ENCODE data around the gene MBOAT7. TPM values are rescaled to one million over a fixed set of nuclear protein-coding genes. Genes with fewer than 3 reads are reported as not detected.
"Not testable (repeated sequence)": the region's sequence is repeated elsewhere in the genome, so short reads cannot be mapped to it uniquely, and the experiment has no call there.

MBOAT7 gene
- total RNA-seq, 8 experiments from 2014 or later = 20.5 to 59.8 (median 30.3) TPM

DNA sequence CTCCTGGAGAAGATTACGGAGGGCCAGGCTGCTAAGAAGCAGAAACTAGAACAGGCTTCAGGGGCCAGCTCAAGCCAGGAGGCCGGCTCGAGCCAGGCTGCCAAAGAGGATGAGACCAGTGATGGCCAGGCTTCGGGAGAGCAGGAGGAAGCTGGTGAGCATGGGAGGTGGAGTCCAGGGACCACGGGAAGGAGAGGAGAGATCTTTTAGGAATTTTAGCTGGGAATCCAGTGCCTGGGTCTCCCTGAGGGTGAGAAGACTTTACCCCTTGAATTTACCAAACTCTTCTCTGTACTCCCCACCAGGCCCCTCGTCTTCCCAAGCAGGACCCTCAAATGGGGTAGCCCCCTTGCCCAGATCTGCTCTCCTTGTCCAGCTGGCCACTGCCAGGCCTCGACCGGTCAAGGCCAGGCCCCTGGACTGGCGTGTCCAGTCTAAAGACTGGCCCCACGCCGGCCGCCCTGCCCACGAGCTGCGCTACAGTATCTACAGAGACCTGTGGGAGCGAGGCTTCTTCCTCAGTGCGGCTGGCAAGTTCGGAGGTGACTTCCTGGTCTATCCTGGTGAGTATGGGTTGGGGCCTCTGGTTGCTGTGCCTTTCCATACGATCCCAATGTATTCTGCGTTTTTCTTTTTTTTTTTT is 2.6 kb upstream of the MBOAT7 start:
- H3K27ac ChIP-seq = peak overlapping the region; percentile 97 to 99
- 0 to 86% (median 40%) methylated on average over 1 to 10 of the region's 19 CpGs; no CpG with 5 or more reads in 1 of the 10 experiments for WGBS, 10 experiments
- ATAC-seq (replicated peaks in 6 of 8) = no peak
- H3K4me3 ChIP-seq = peak overlapping the region; percentile 79 to 94 (median 87)
- in situ Hi-C loops (cut with MboI; ENCODE audit: low pct_unique_long_range_greater_than_20kb in 2 of 9, low sequenced_read_pairs in 9 of 9, unreplicated experiment in 9 of 9) = no loop called here
- H3K4me1 ChIP-seq (replicated peaks in 1 of 2) = peaks cover 10 to 11% of the 10 kb centered on the region in 2 donors

DNA sequence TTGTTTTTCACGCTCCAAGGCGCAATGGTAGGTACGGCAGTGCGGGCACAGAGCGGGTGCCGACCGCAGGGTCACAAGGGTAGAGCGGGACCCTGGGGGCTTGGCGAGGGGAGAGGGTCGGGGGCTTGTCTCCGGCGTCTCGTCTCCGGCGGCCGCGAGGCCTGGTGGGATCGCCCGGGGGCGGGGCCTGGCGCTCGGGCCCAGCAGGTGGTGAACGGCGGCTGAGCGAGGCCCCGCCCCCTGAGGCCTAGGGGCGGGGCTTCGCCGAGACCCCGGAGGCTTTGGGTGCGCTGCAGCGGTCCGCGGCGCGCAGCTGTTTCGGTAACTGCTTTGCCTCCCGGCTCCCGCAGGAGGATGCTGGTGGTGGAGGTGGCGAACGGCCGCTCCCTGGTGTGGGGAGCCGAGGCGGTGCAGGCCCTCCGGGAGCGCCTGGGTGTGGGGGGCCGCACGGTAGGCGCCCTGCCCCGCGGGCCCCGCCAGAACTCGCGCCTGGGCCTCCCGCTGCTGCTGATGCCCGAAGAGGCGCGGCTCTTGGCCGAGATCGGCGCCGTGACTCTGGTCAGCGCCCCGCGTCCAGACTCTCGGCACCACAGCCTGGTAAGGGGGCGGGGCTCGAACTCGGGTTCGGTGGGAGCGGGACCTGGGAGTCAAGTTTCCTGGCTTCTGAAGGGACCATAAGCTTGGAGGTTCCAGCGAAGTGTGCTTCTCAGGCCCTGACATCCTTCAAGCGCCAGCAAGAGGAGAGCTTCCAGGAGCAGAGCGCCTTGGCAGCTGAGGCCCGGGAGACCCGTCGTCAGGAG is 1.8 kb upstream of the MBOAT7 start, which contains the start of gene TSEN34:
TSS of gene TSEN34 (plus strand) at position 298 of the 800 bp plus-strand sequence. CDS start at position 355, 57 bp downstream.
- in situ Hi-C loops (cut with MboI; ENCODE audit: low pct_unique_long_range_greater_than_20kb in 2 of 9, low sequenced_read_pairs in 9 of 9, unreplicated experiment in 9 of 9) = no loop called here
- peak; percentile 12 to 33 (median 30) for ATAC-seq (replicated peaks in 6 of 8)
- 0 to 20% (median 3%) methylated on average over 1 to 7 of the region's 77 CpGs; no CpG with 5 or more reads in 4 of the 10 experiments for WGBS, 10 experiments
- Histone ChIP-seq H3K4me1 (replicated peaks in 1 of 2) (peaks cover 10 to 11% of the 10 kb centered on the region in 2 donors), H3K4me3 (peak within 1 kb of the TSS; percentile 79 to 94 (median 87)), H3K27ac (peak within 1 kb of the TSS; percentile 97 to 99)

- in situ Hi-C loops (cut with MboI; ENCODE audit: low pct_unique_long_range_greater_than_20kb in 2 of 9, low sequenced_read_pairs in 9 of 9, unreplicated experiment in 9 of 9) = no loop called here
- WGBS, 10 experiments = 0 to 2% (median 0%) methylated on average over 3 to 18 of the region's 56 CpGs; no CpG with 5 or more reads in 5 of the 10 experiments
- Histone ChIP-seq H3K4me1 (replicated peaks in 1 of 2) (peaks cover 10 to 11% of the 10 kb centered on the region in 2 donors), H3K27ac (peak overlapping the region; percentile 97 to 99), H3K4me3 (peak overlapping the region; percentile 79 to 94 (median 87))
- ATAC-seq (replicated peaks in 6 of 8) = peak; percentile 42 to 67 (median 63)
Observed at GRCh38 chr19:54190503-54191010, 1.2 kb upstream of the MBOAT7 start.

GRCh38 chr19:54189735-54190502 is 539 bp upstream of the MBOAT7 start:
- 0 to 20% (median 2%) methylated on average over 1 to 13 of the region's 65 CpGs; no CpG with 5 or more reads in 5 of the 10 experiments for WGBS, 10 experiments
- peak overlapping the region; percentile 79 to 94 (median 87) for H3K4me3 ChIP-seq
- peak overlapping the region; percentile 97 to 99 for H3K27ac ChIP-seq
- in situ Hi-C loops (cut with MboI; ENCODE audit: low pct_unique_long_range_greater_than_20kb in 2 of 9, low sequenced_read_pairs in 9 of 9, unreplicated experiment in 9 of 9) = no loop called here
- peaks cover 10 to 11% of the 10 kb centered on the region in 2 donors for H3K4me1 ChIP-seq (replicated peaks in 1 of 2)
- ATAC-seq (replicated peaks in 6 of 8) = peak; percentile 44 to 66 (median 60)

- in situ Hi-C loops (cut with MboI; ENCODE audit: low pct_unique_long_range_greater_than_20kb in 2 of 9, low sequenced_read_pairs in 9 of 9, unreplicated experiment in 9 of 9) = no loop called here
- H3K27ac ChIP-seq = peak overlapping the region; percentile 90 to 92
Observed at GRCh38 chr19:54188215-54188871, 1.0 kb downstream of the MBOAT7 start.

GRCh38 chr19:54186934-54187381 is 2.4 kb downstream of the MBOAT7 start:
- ATAC-seq (replicated peaks in 6 of 8) = no peak
- H3K4me3 ChIP-seq = no peak overlapping the region
- peaks cover 4% of the 10 kb centered on the region in 2 donors for H3K4me1 ChIP-seq (replicated peaks in 1 of 2)
- 80 to 100% (median 87%) methylated on average over 1 to 4 of the region's 11 CpGs; no CpG with 5 or more reads in 7 of the 10 experiments for WGBS, 10 experiments
- in situ Hi-C loops (cut with MboI; ENCODE audit: low pct_unique_long_range_greater_than_20kb in 2 of 9, low sequenced_read_pairs in 9 of 9, unreplicated experiment in 9 of 9) = no loop called here
- H3K27ac ChIP-seq = no peak overlapping the region

More at GRCh38 chr19:54188215-54188871, 1.0 kb downstream of the MBOAT7 start:
- Histone ChIP-seq H3K4me1 (replicated peaks in 1 of 2) (peaks cover 10 to 11% of the 10 kb centered on the region in 2 donors), H3K4me3 (peak overlapping the region; percentile 58 to 94 (median 82))
- 0 to 80% (median 41%) methylated on average over 1 to 3 of the region's 12 CpGs; no CpG with 5 or more reads in 1 of the 10 experiments for WGBS, 10 experiments
- no peak for ATAC-seq (replicated peaks in 6 of 8)

DNA sequence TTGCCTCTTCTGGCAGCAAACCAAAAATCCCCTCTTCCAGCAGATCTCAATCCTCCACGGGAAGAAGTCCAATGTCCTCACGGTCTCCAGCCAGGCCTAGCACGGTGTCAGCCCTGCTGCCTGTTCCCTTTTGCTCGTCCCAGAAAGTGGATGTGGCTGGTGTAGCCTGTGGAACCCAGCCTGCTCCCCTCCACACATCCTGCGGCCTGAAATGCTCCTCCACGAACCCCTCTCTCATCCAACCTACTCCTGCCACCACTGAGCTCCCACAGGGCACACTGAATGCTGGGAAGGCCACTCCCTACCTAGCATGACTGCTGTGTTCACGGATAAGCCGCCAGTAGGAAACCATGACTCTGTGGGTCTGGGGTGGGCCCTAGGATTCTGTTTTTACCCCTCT is 3.0 kb downstream of the MBOAT7 start:
- no peak for ATAC-seq (replicated peaks in 6 of 8)
- Histone ChIP-seq H3K4me3 (no peak overlapping the region), H3K4me1 (replicated peaks in 1 of 2) (peaks cover 3% of the 10 kb centered on the region in 2 donors), H3K27ac (no peak overlapping the region)
- 80 to 100% (median 90%) methylated on average over 1 to 3 of the region's 8 CpGs; no CpG with 5 or more reads in 5 of the 10 experiments for WGBS, 10 experiments
- in situ Hi-C loops (cut with MboI; ENCODE audit: low pct_unique_long_range_greater_than_20kb in 2 of 9, low sequenced_read_pairs in 9 of 9, unreplicated experiment in 9 of 9) = no loop called here

GRCh38 chr19:54183431-54183830 is 5.9 kb downstream of the MBOAT7 start:
- H3K27ac ChIP-seq = no peak overlapping the region
- in situ Hi-C loops (cut with MboI; ENCODE audit: low pct_unique_long_range_greater_than_20kb in 2 of 9, low sequenced_read_pairs in 9 of 9, unreplicated experiment in 9 of 9) = no loop called here
- peaks cover 23 to 25% of the 10 kb centered on the region in 2 donors for H3K4me1 ChIP-seq (replicated peaks in 1 of 2)
- no peak for ATAC-seq (replicated peaks in 6 of 8)
- no peak overlapping the region for H3K4me3 ChIP-seq
- WGBS, 10 experiments = 100% methylated on average over 1 to 3 of the region's 11 CpGs; no CpG with 5 or more reads in 7 of the 10 experiments

- 80 to 100% (median 100%) methylated on average over 1 to 3 of the region's 3 CpGs; no CpG with 5 or more reads in 1 of the 10 experiments for WGBS, 10 experiments
- ATAC-seq (replicated peaks in 6 of 8); in situ Hi-C loops (cut with MboI; ENCODE audit: low pct_unique_long_range_greater_than_20kb in 2 of 9, low sequenced_read_pairs in 9 of 9, unreplicated experiment in 9 of 9); H3K4me3 ChIP-seq; H3K27ac ChIP-seq: not testable (repeated sequence)
- peaks cover 25% of the 10 kb centered on the region in 2 donors for H3K4me1 ChIP-seq (replicated peaks in 1 of 2)
Observed at GRCh38 chr19:54181894-54182293, 7.5 kb downstream of the MBOAT7 start.

DNA sequence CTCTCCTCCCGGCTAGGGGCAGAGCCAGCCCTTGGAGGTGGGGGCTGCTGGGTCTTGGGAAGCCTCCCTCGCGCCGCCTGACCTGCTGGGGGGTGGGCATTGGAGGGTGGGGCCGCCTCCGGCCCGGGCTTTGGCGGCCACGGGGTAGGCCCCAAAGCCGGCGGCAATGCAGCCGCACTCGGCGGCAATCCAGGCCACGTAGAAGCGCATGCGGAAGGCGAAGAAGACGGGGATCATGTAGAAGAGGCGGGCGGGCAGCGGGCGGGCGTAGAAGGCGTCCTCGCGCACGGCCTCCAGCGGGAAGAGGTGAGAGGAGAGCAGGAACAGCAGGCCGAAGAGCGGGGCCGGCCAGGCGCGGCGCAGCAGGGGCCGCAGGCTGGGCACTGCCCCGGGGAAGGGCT is 8.7 kb downstream of the MBOAT7 start:
- 40 to 98% (median 96%) methylated on average over 1 to 17 of the region's 37 CpGs; no CpG with 5 or more reads in 7 of the 10 experiments for WGBS, 10 experiments
- in situ Hi-C loops (cut with MboI; ENCODE audit: low pct_unique_long_range_greater_than_20kb in 2 of 9, low sequenced_read_pairs in 9 of 9, unreplicated experiment in 9 of 9) = no loop called here
- no peak for ATAC-seq (replicated peaks in 6 of 8)
- Histone ChIP-seq H3K4me3 (no peak overlapping the region), H3K4me1 (replicated peaks in 1 of 2) (peaks cover 25% of the 10 kb centered on the region in 2 donors), H3K27ac (peak overlapping the region; percentile 57 to 70)

GRCh38 chr19:54179921-54180461 is 9.4 kb downstream of the MBOAT7 start:
- no peak overlapping the region for H3K4me3 ChIP-seq
- peaks cover 25% of the 10 kb centered on the region in 2 donors for H3K4me1 ChIP-seq (replicated peaks in 1 of 2)
- ATAC-seq (replicated peaks in 6 of 8) = peak; percentile 89 to 99 (median 91)
- peak overlapping the region in 1 of 2 donors; percentile 57 for H3K27ac ChIP-seq
- in situ Hi-C loops (cut with MboI; ENCODE audit: low pct_unique_long_range_greater_than_20kb in 2 of 9, low sequenced_read_pairs in 9 of 9, unreplicated experiment in 9 of 9) = no loop called here
- 0 to 67% (median 2%) methylated on average over 1 to 5 of the region's 10 CpGs; no CpG with 5 or more reads in 3 of the 10 experiments for WGBS, 10 experiments

Data from motor neuron (in vitro differentiated cells).